Measurements from ENCODE around the gene SMCO2. TPM values are rescaled to one million over a fixed set of nuclear protein-coding genes. Genes with fewer than 3 reads are reported as not detected.

Gene SMCO2
- total and polyA plus RNA-seq, 2 of the 13 experiments (the other 11 are each of a cell fraction or from before 2014, with no cell fraction given): 0.15 TPM; not detected in 1

DNA sequence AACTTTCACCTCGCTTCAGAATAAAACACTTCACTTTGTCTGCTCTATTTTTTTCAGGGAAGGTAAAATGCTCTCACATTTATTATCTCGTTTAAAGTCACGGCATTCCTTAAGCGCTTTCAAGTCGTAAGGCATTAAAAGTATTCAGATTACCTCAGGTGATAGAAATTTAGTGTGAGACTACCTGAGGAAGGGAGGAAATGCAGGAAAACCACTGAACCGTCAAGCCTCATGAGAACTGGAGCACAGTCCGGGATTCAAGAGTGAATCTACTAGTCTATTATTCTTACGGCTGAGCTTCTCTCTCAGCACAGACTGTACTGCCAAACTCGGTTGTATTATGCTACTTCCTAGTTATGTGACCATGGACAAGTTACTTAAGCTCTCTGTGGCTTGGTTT is 69.1 kb downstream of the SMCO2 start:
- no peak overlapping the region for H3K4me2 ChIP-seq (ENCODE audit: low read depth, low read length)
- ChIA-PET POLR2A (no interaction called here), CTCF (ENCODE audit: low intra/inter-chr PET ratio, low total read pairs) (no interaction called here)
- in situ Hi-C loops (cut with HindIII; ENCODE audit: extremely low pct_ligation_motif_present, low pct_unique_long_range_greater_than_20kb) (no loop called here), intact Hi-C loops (cut with micrococcal nuclease; ENCODE audit: unreplicated experiment) (no loop called here)
- FAIRE-seq: no peak
- H2AFZ ChIP-seq (ENCODE audit: low read length): no peak overlapping the region
- no TSS peak for BruUV-seq (replicated peaks)
- peaks cover 7% of the 10 kb centered on the region; the same call in 1 of the 2 replicates for H3K4me1 ChIP-seq (ENCODE audit: insufficient read depth, low read length)
- peaks cover 0 to 6% of the 10 kb centered on the region in 2 experiments; a peak in 1 of 5 replicates for H3K27me3 ChIP-seq (ENCODE audit: control insufficient read depth in 1 of 2, insufficient read depth in 2 of 2, low read length in 2 of 2)
- WGBS (ENCODE audit: low lambda C conversion rate): 46% methylated on average over 9 of the region's 9 CpGs
- no peak for DNase-seq (ENCODE audit: low spot score)
- H3K36me3 ChIP-seq (replicated peaks in 1 of 2; ENCODE audit: control insufficient read depth in 1 of 2, insufficient read depth in 2 of 2, low read length in 2 of 2): no peaks in the 10 kb centered on the region
- H3K79me2 ChIP-seq (ENCODE audit: insufficient read depth, low read length): no peaks in the 10 kb centered on the region
- H3K9me3 ChIP-seq (ENCODE audit: low read length): no peaks in the 10 kb centered on the region
- no peaks in the 10 kb centered on the region for H4K20me1 ChIP-seq (ENCODE audit: insufficient read depth, low read length)
- TF ChIP-seq MIER3 (CRISPR knock-in tag; IDR thresholded peaks at IDR 0.05; ENCODE audit: borderline replicate concordance): no peak
- TF ChIP-seq EHMT2 (IDR thresholded peaks at IDR 0.05; ENCODE audit: borderline replicate concordance, low read depth, low read length): no peak
- TF ChIP-seq, protein P1, sequence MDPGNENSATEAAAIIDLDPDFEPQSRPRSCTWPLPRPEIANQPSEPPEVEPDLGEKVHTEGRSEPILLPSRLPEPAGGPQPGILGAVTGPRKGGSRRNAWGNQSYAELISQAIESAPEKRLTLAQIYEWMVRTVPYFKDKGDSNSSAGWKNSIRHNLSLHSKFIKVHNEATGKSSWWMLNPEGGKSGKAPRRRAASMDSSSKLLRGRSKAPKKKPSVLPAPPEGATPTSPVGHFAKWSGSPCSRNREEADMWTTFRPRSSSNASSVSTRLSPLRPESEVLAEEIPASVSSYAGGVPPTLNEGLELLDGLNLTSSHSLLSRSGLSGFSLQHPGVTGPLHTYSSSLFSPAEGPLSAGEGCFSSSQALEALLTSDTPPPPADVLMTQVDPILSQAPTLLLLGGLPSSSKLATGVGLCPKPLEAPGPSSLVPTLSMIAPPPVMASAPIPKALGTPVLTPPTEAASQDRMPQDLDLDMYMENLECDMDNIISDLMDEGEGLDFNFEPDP (CRISPR knock-in tag; conservative IDR thresholded peaks at IDR 0.05): no peak
- no peak for TF ChIP-seq REXO4 (CRISPR knock-in tag; IDR thresholded peaks at IDR 0.05; ENCODE audit: borderline replicate concordance)
- TF ChIP-seq GLI4 (CRISPR knock-in tag; IDR thresholded peaks at IDR 0.05; ENCODE audit: borderline replicate concordance): no peak
- no peak for TF ChIP-seq ESRRA (CRISPR knock-in tag; IDR thresholded peaks at IDR 0.05; ENCODE audit: low read depth)
- no peak for TF ChIP-seq SKIL (CRISPR knock-in tag; IDR thresholded peaks at IDR 0.05; ENCODE audit: borderline replicate concordance)
- TF ChIP-seq MLLT10 (CRISPR knock-in tag; IDR thresholded peaks at IDR 0.05): no peak
- TF ChIP-seq ZNF749 (CRISPR knock-in tag; IDR thresholded peaks at IDR 0.05; ENCODE audit: borderline replicate concordance): no peak
- no peak for TF ChIP-seq FOXA1 (IDR thresholded peaks at IDR 0.05)
- no peak for TF ChIP-seq FOXA1 (CRISPR knock-in tag; IDR thresholded peaks at IDR 0.05)
- TF ChIP-seq, protein P2, sequence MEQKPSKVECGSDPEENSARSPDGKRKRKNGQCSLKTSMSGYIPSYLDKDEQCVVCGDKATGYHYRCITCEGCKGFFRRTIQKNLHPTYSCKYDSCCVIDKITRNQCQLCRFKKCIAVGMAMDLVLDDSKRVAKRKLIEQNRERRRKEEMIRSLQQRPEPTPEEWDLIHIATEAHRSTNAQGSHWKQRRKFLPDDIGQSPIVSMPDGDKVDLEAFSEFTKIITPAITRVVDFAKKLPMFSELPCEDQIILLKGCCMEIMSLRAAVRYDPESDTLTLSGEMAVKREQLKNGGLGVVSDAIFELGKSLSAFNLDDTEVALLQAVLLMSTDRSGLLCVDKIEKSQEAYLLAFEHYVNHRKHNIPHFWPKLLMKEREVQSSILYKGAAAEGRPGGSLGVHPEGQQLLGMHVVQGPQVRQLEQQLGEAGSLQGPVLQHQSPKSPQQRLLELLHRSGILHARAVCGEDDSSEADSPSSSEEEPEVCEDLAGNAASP (CRISPR knock-in tag; IDR thresholded peaks at IDR 0.05; ENCODE audit: borderline replicate concordance): no peak
- no peak for TF ChIP-seq ZNF296 (CRISPR knock-in tag; conservative IDR thresholded peaks at IDR 0.05)
- TF ChIP-seq RFX5 (IDR thresholded peaks at IDR 0.05; ENCODE audit: low read depth, low read length): no peak
- ATAC-seq: no peak
- H3K27ac ChIP-seq (ENCODE audit: extremely low read length, insufficient read depth, low read length): no peak overlapping the region
- no peak overlapping the region for H3K4me3 ChIP-seq (replicated peaks in 1 of 3; ENCODE audit: insufficient read depth in 1 of 3, low read depth in 2 of 3, low read length in 3 of 3)
- no peak overlapping the region for H3K9ac ChIP-seq (ENCODE audit: insufficient read depth, low read depth, low read length)

Measured in HepG2 (cell line).